Right lobe of liver (tissue), 4 donors: ENCODE data around the gene ZBTB24.

Experiments used
- CTCF ChIP-seq, 4 donors: fragments of 200-600 bp in 3 of 4; fragments of 450-650 bp in 1 of 4; IDR thresholded peaks; one replicate each; pipeline versions ENCODE4 v1.5.1 to v1.8.0; 2016 to 2022; ENCODE audit warnings: antibody characterized with exemption in 4 of 4, mild to moderate bottlenecking in 2 of 4
- POLR2A ChIP-seq: fragments of 450-650 bp; IDR thresholded peaks from one replicate; pipeline ENCODE4 v1.6.1; 2017; ENCODE audit warnings: antibody characterized with exemption, mild to moderate bottlenecking
- donor health status: DM: no; HTN: no; CAD: no.
- donor health status: DM: no; HTN: no; CAD: no.
- donor health status: DM: no; HTN: yes; CAD: no.

- TF ChIP-seq POLR2A (no peak), CTCF (IDR thresholded peaks at IDR 0.05) (no peak)
Measured at GRCh38 chr6:109450801-109451200, 32.2 kb downstream of the ZBTB24 start.
